ENCODE measurements around the gene IL1R2. TPM values are rescaled to one million over a fixed set of nuclear protein-coding genes. Genes with fewer than 3 reads are reported as not detected.
A peak's percentile ranks its signal among the peaks of the same experiment; 100 is the strongest.

IL1R2 gene
- total RNA-seq, 6 donors from 2014 or later = 24.7 to 84.8 (median 60.0) TPM

DNA sequence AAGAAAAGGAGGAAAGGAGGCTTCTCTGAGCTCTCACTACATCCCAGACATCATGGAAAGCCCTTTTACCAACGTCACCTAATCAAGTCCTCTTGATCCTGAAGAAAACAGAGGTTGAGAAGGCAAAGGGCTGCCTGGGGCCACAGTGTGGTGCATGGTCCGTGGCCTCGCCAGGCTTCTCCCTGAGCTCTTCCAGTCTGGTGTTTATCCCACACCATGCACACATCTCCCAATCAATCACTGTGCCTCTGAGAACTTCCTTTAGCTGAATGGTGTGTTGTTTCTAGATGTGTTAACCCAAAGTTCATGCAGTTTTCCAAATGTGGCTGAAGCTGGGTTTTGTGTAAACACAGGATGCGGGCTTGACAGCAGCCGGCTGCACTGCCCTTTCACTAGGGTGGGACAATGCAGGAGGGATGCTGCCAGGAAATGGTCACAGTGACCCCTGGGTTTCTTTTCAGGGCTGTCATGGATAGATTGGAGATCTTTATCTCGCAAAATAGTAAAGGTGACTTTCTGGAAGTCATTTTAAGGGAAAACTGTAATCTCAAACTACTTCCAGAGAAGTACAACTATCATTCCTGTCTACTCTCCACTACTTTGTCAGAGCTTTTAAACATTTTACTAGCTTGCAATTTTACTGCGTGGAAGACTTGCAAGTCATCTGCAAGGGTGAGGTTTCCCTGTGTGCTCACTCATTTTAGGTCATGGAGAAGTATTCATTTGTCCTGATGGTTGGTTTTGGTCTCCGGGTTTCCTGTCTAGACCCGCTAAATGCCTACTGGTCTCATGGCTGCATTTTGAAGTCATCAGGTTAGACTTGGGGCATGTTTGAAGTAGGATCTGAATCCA lies 54.6 kb downstream of the IL1R2 start:
- 44 to 48% methylated on average over 9 of the region's 9 CpGs for WGBS, 2 donors
- ATAC-seq (ENCODE audit: low FRiP score in 2 of 2) (peak in 1 of 2 donors; percentile 69), DNase-seq (no peak)
- peaks cover 40 to 57% (median 47%) of the 10 kb centered on the region in 4 donors for H3K4me1 ChIP-seq
- H3K27ac ChIP-seq = peak overlapping the region; percentile 47 to 84 (median 73)
- no peaks in the 10 kb centered on the region for H3K9me3 ChIP-seq
- TF ChIP-seq EP300 (IDR thresholded peaks at IDR 0.05) = peak in 3 of 4 donors; percentile 75 to 88 (median 85)
- TF ChIP-seq, protein P1, sequence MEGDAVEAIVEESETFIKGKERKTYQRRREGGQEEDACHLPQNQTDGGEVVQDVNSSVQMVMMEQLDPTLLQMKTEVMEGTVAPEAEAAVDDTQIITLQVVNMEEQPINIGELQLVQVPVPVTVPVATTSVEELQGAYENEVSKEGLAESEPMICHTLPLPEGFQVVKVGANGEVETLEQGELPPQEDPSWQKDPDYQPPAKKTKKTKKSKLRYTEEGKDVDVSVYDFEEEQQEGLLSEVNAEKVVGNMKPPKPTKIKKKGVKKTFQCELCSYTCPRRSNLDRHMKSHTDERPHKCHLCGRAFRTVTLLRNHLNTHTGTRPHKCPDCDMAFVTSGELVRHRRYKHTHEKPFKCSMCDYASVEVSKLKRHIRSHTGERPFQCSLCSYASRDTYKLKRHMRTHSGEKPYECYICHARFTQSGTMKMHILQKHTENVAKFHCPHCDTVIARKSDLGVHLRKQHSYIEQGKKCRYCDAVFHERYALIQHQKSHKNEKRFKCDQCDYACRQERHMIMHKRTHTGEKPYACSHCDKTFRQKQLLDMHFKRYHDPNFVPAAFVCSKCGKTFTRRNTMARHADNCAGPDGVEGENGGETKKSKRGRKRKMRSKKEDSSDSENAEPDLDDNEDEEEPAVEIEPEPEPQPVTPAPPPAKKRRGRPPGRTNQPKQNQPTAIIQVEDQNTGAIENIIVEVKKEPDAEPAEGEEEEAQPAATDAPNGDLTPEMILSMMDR (IDR thresholded peaks at IDR 0.05) = no peak
- no peak for TF ChIP-seq POLR2A (IDR thresholded peaks at IDR 0.05)
- TF ChIP-seq POLR2AphosphoS5 (IDR thresholded peaks at IDR 0.05) = peak; percentile 91 to 94
- H3K27me3 ChIP-seq = no peaks in the 10 kb centered on the region
- no peaks in the 10 kb centered on the region for H3K36me3 ChIP-seq
- H3K4me3 ChIP-seq = no peak overlapping the region

- Histone ChIP-seq H3K4me1 (peaks cover 43 to 71% (median 55%) of the 10 kb centered on the region in 4 donors), H3K4me3 (no peak overlapping the region), H3K36me3 (no peaks in the 10 kb centered on the region), H3K9me3 (no peaks in the 10 kb centered on the region), H3K27ac (peak overlapping the region; percentile 46 to 84 (median 64)), H3K27me3 (no peaks in the 10 kb centered on the region)
- DNase-seq (peak in 1 of 2 donors; percentile 67), ATAC-seq (ENCODE audit: low FRiP score in 2 of 2) (peak; percentile 5 to 47)
- TF ChIP-seq EP300 (IDR thresholded peaks at IDR 0.05) = peak in 2 of 4 donors; percentile 83 to 91
- TF ChIP-seq POLR2AphosphoS5 (IDR thresholded peaks at IDR 0.05) = peak; percentile 74
- no peak for TF ChIP-seq POLR2A (IDR thresholded peaks at IDR 0.05)
- TF ChIP-seq, protein P1 (IDR thresholded peaks at IDR 0.05) = no peak
- 76 to 90% methylated on average over 8 of the region's 8 CpGs for WGBS, 2 donors
Observed at GRCh38 chr2:102048465-102048864, 56.7 kb downstream of the IL1R2 start.

GRCh38 chr2:102049756-102050443 lies 58.1 kb downstream of the IL1R2 start:
- H3K4me3 ChIP-seq = no peak overlapping the region
- peak in 1 of 2 donors; percentile 43 for ATAC-seq (ENCODE audit: low FRiP score in 2 of 2)
- H3K9me3 ChIP-seq = no peaks in the 10 kb centered on the region
- H3K27ac ChIP-seq = peak overlapping the region; percentile 58 to 84 (median 74)
- WGBS, 2 donors = 56 to 60% methylated on average over 10 of the region's 10 CpGs
- H3K36me3 ChIP-seq = no peaks in the 10 kb centered on the region
- DNase-seq = no peak
- peak in 1 of 4 donors; percentile 16 for TF ChIP-seq POLR2A (IDR thresholded peaks at IDR 0.05)
- TF ChIP-seq POLR2AphosphoS5 (IDR thresholded peaks at IDR 0.05) = peak; percentile 33 to 72
- TF ChIP-seq EP300 (IDR thresholded peaks at IDR 0.05) = peak in 1 of 4 donors; percentile 24
- TF ChIP-seq, protein P1 (IDR thresholded peaks at IDR 0.05) = no peak
- H3K27me3 ChIP-seq = no peaks in the 10 kb centered on the region
- H3K4me1 ChIP-seq = peaks cover 43 to 66% (median 55%) of the 10 kb centered on the region in 4 donors

GRCh38 chr2:102050854-102051391 lies 59.2 kb downstream of the IL1R2 start:
- TF ChIP-seq EP300 (IDR thresholded peaks at IDR 0.05) (peak in 3 of 4 donors; percentile 18 to 79 (median 63)), POLR2A (IDR thresholded peaks at IDR 0.05) (no peak), POLR2AphosphoS5 (IDR thresholded peaks at IDR 0.05) (peak; percentile 79 to 95)
- TF ChIP-seq, protein P1 (IDR thresholded peaks at IDR 0.05) = no peak
- H3K27me3 ChIP-seq = no peaks in the 10 kb centered on the region
- peaks cover 45 to 64% (median 55%) of the 10 kb centered on the region in 4 donors for H3K4me1 ChIP-seq
- WGBS, 2 donors = 16 to 19% methylated on average over 4 to 7 of the region's 7 CpGs
- peak; percentile 41 to 56 for ATAC-seq (ENCODE audit: low FRiP score in 2 of 2)
- peak in 1 of 2 donors; percentile 73 for DNase-seq
- no peaks in the 10 kb centered on the region for H3K9me3 ChIP-seq
- peak overlapping the region; percentile 69 to 84 (median 74) for H3K27ac ChIP-seq
- no peak overlapping the region for H3K4me3 ChIP-seq
- no peaks in the 10 kb centered on the region for H3K36me3 ChIP-seq
